Pancreas (tissue), 10 donors: ENCODE data around the gene PLEKHA5. TPM values are rescaled to one million over a fixed set of nuclear protein-coding genes. Genes with fewer than 3 reads are reported as not detected.
"Not testable (repeated sequence)": the region's sequence is repeated elsewhere in the genome, so short reads cannot be mapped to it uniquely, and the experiment has no call there.

Source experiments
- ATAC-seq, 4 donors: fragments of 200-7000 bp; cut with Tn5 transposase; one replicate each; pipeline versions ENCODE4 v1.8.0 to v1.9.1; 2020; ENCODE audit warnings: mild to moderate bottlenecking in 4 of 4, moderate library complexity in 4 of 4
- DNase-seq, 6 donors: peaks; one replicate each; pipeline ENCODE4 v3.0.0-alpha.2; 2020
- FAIRE-seq: peaks from 2 replicates; lab custom pipeline; 2012; peaks lifted over from hg19 to GRCh38; lab: Jason Lieb, UNC
- H3K27ac ChIP-seq, 4 donors: fragments of 200-600 bp; sonication (generic); 1 replicate in 3 of 4; 2 replicates in 1 of 4; pipeline versions ENCODE4 v1.5.0 to v1.8.0; 2020
- H3K27me3 ChIP-seq, 4 donors: fragments of 200-600 bp; one replicate each; pipeline ENCODE4 v1.8.0; 2021
- H3K36me3 ChIP-seq, 3 donors: fragments of 200-600 bp; sonication (generic) in 1 of 3; one replicate each; pipeline versions ENCODE4 v1.5.0 to v1.8.0; 2020 to 2021
- H3K4me1 ChIP-seq, 3 donors: fragments of 200-600 bp; one replicate each; pipeline ENCODE4 v1.8.0; 2021
- H3K4me3 ChIP-seq, 4 donors: fragments of 200-600 bp; sonication (generic) in 2 of 4; one replicate each; pipeline versions ENCODE4 v1.5.0 to v1.8.0; 2020 to 2021
- H3K9me3 ChIP-seq, 4 donors: fragments of 200-600 bp; one replicate each; pipeline ENCODE4 v1.8.0; 2021
- WGBS, 2 donors: extraction: QIAGEN DNeasy Blood & Tissue Kit; methylation state at CpG; one replicate each; pipeline ENCODE4 v1.1.7; 2013; 5-methylcytosine and 5-hydroxymethylcytosine counted together
- intact Hi-C, 3 donors: fragments of 100-400 bp; cut with DNase I; formaldehyde crosslinking; loops; one replicate each; pipeline versions ENCODE4 v1.11.1 to v1.14.2; 2022
- polyA plus RNA-seq, 2 donors: library from polyadenylated mRNA; stranded (reverse); fragments of 200-250 nt; gene quantifications; one replicate each; pipeline ENCODE4 v1.2.3, GENCODE V29; 2013
- total RNA-seq, 6 donors: library from RNA; stranded (reverse); fragmentation: NEBNext Ultra II Directional in 4 of 6; extraction: Animal tissue kit (Norgen Biotek cat#: 25700) in 4 of 6; gene quantifications; one replicate each; pipeline versions ENCODE4 v1.2.1 to v1.2.4, GENCODE V29; 2021 to 2023
- TF ChIP-seq, protein P1 (sequence below), 4 donors: fragments of 200-600 bp; sonication (generic) in 3 of 4; IDR thresholded peaks; one replicate each; pipeline versions ENCODE4 v1.5.0 to v1.8.0; 2021; ENCODE audit warnings: antibody characterized with exemption in 4 of 4
- donor health status: healthy with polysubstance abuse.
- donor health status: DM: no; HTN: no; CAD: no; lungs with moderate emphysema.
- donor health status: DM: no; HTN: no; CAD: no.
- donor health status: control.
- donor health status: control.
- donor health status: Bipolar disorder and iron deficiency.
- donor health status: DM: yes; HTN: yes; CAD: no.
- donor health status: DM: no; HTN: no; CAD: no.
- donor health status: DM: no; HTN: no; CAD: no.
- donor health status: DM: yes; HTN: yes; CAD: no.

The PLEKHA5 gene
- total and polyA plus RNA-seq, 8 donors, result 10.3 to 26.4 (median 17.5) TPM

- no peak overlapping the region for H3K27ac ChIP-seq
- DNase-seq (no peak), FAIRE-seq (no peak), ATAC-seq (no peak)
- intact Hi-C loops, result no loop called here
- peaks cover 10 to 29% (median 19%) of the 10 kb centered on the region in 3 donors for H3K4me1 ChIP-seq
- no peaks in the 10 kb centered on the region for H3K27me3 ChIP-seq
- H3K36me3 ChIP-seq, result no peaks in the 10 kb centered on the region
- TF ChIP-seq, protein P1, sequence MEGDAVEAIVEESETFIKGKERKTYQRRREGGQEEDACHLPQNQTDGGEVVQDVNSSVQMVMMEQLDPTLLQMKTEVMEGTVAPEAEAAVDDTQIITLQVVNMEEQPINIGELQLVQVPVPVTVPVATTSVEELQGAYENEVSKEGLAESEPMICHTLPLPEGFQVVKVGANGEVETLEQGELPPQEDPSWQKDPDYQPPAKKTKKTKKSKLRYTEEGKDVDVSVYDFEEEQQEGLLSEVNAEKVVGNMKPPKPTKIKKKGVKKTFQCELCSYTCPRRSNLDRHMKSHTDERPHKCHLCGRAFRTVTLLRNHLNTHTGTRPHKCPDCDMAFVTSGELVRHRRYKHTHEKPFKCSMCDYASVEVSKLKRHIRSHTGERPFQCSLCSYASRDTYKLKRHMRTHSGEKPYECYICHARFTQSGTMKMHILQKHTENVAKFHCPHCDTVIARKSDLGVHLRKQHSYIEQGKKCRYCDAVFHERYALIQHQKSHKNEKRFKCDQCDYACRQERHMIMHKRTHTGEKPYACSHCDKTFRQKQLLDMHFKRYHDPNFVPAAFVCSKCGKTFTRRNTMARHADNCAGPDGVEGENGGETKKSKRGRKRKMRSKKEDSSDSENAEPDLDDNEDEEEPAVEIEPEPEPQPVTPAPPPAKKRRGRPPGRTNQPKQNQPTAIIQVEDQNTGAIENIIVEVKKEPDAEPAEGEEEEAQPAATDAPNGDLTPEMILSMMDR (IDR thresholded peaks at IDR 0.05), result no peak
- H3K9me3 ChIP-seq, result no peaks in the 10 kb centered on the region
- no peak overlapping the region for H3K4me3 ChIP-seq
Observed at GRCh38 chr12:19168644-19169043, 39.1 kb downstream of the PLEKHA5 start.

DNA sequence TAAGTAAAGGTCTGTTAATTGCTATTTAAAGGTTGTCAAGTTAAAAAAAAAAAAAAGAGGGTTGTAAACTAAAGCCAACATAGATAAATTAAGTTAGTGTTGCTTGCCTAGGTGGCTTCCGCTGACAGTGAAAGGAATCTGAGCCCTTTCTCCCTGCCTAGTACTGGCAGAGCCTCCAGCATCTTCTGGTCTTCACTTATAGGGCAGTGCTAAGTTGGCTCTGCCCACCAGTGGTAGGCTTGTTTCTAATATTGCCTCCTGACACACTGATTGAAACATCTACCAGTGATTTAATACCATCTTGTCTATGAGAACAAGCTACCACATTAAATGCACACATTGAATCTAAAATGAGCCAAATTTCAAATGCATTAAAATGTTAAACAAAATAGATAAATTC lies 39.7 kb downstream of the PLEKHA5 start:
- H3K9me3 ChIP-seq, result no peaks in the 10 kb centered on the region
- peaks cover 10 to 29% (median 19%) of the 10 kb centered on the region in 3 donors for H3K4me1 ChIP-seq
- no peak overlapping the region for H3K27ac ChIP-seq
- DNase-seq, result no peak
- 100% methylated on average over 1 of the region's 1 CpG for WGBS, 2 donors
- H3K27me3 ChIP-seq, result no peaks in the 10 kb centered on the region
- no peak for ATAC-seq
- no peak for FAIRE-seq
- intact Hi-C loops, result no loop called here
- no peaks in the 10 kb centered on the region for H3K36me3 ChIP-seq
- TF ChIP-seq, protein P1 (IDR thresholded peaks at IDR 0.05), result no peak
- H3K4me3 ChIP-seq, result no peak overlapping the region

GRCh38 chr12:19170286-19170685 lies 40.8 kb downstream of the PLEKHA5 start:
- ATAC-seq, H3K27me3 ChIP-seq, FAIRE-seq, H3K27ac ChIP-seq, H3K4me3 ChIP-seq, H3K36me3 ChIP-seq, intact Hi-C loops, DNase-seq, H3K9me3 ChIP-seq: not testable (repeated sequence)
- WGBS, 2 donors, result 96 to 99% methylated on average over 9 of the region's 9 CpGs
- H3K4me1 ChIP-seq, result peaks cover 10 to 20% (median 16%) of the 10 kb centered on the region in 3 donors

- 86 to 89% methylated on average over 2 of the region's 2 CpGs for WGBS, 2 donors
- no peak for FAIRE-seq
Observed at GRCh38 chr12:19171731-19172130, 42.2 kb downstream of the PLEKHA5 start.

GRCh38 chr12:19177754-19178153 lies 48.2 kb downstream of the PLEKHA5 start:
- no peak overlapping the region for H3K4me3 ChIP-seq
- ATAC-seq (no peak), DNase-seq (no peak), FAIRE-seq (no peak)
- H3K36me3 ChIP-seq, result no peaks in the 10 kb centered on the region
- intact Hi-C loops, result no loop called here
- H3K4me1 ChIP-seq, result no peaks in the 10 kb centered on the region
- no peaks in the 10 kb centered on the region for H3K9me3 ChIP-seq
- TF ChIP-seq, protein P1 (IDR thresholded peaks at IDR 0.05), result no peak
- 75 to 78% methylated on average over 3 of the region's 3 CpGs for whole genome bisulfite sequencing, 2 donors
- H3K27ac ChIP-seq, result no peak overlapping the region
- no peaks in the 10 kb centered on the region for H3K27me3 ChIP-seq

More at GRCh38 chr12:19171731-19172130, 42.2 kb downstream of the PLEKHA5 start:
- no peaks in the 10 kb centered on the region for H3K9me3 ChIP-seq
- no peaks in the 10 kb centered on the region for H3K36me3 ChIP-seq
- H3K4me3 ChIP-seq, result no peak overlapping the region
- no peak for DNase-seq
- ATAC-seq, result no peak
- intact Hi-C loops, result no loop called here
- H3K27me3 ChIP-seq, result no peaks in the 10 kb centered on the region
- no peak overlapping the region for H3K27ac ChIP-seq
- peaks cover 3 to 6% (median 4%) of the 10 kb centered on the region in 3 donors for H3K4me1 ChIP-seq
- TF ChIP-seq, protein P1 (IDR thresholded peaks at IDR 0.05), result no peak
